ENCODE measurements around the gene NOG.

- no peak for TF ChIP-seq CTCF (IDR thresholded peaks at IDR 0.05; ENCODE audit: low read depth, low read length, poor library complexity, severe bottlenecking)
- TF ChIP-seq EZH2phosphoT487 (IDR thresholded peaks at IDR 0.05; ENCODE audit: borderline replicate concordance, low read length), result no peak
These were observed 22.7 kb downstream of the NOG start for GRCh38 chr17:56616239-56616638.
